ENCODE measurements around the gene ACVR1.

ACVR1 gene

DNA sequence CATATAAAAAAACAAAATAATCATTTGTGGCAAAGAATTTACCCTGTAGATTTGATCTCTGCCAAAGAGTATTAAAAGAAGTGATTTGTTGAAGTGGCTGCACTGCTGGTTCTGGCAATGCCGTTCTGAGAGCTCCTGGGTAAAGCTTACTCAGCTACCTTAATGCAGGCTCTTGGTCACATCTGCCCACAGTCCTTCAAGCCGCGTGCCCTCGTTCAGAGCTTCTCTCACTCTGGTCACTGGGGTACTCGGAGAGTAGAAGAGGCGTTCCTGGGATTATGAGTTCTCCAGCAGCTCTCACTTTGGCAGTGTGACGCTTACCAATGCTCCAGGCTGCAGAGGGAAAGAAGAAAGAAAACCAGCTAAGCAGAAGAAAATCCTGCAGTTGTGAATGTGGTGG lies 57.9 kb downstream of the ACVR1 start:
- Histone ChIP-seq H3K4me3 (ENCODE audit: low read depth, low read length) (no peak overlapping the region), H3K27ac (no peak overlapping the region), H3K27me3 (ENCODE audit: insufficient read depth, low read depth, severe bottlenecking) (no peaks in the 10 kb centered on the region), H3K9me3 (ENCODE audit: severe bottlenecking) (no peaks in the 10 kb centered on the region), H3K36me3 (peaks cover 2% of the 10 kb centered on the region; the same call in 1 of the 2 replicates)
- DNase-seq, result no peak
- TF ChIP-seq, protein P1, sequence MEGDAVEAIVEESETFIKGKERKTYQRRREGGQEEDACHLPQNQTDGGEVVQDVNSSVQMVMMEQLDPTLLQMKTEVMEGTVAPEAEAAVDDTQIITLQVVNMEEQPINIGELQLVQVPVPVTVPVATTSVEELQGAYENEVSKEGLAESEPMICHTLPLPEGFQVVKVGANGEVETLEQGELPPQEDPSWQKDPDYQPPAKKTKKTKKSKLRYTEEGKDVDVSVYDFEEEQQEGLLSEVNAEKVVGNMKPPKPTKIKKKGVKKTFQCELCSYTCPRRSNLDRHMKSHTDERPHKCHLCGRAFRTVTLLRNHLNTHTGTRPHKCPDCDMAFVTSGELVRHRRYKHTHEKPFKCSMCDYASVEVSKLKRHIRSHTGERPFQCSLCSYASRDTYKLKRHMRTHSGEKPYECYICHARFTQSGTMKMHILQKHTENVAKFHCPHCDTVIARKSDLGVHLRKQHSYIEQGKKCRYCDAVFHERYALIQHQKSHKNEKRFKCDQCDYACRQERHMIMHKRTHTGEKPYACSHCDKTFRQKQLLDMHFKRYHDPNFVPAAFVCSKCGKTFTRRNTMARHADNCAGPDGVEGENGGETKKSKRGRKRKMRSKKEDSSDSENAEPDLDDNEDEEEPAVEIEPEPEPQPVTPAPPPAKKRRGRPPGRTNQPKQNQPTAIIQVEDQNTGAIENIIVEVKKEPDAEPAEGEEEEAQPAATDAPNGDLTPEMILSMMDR (IDR thresholded peaks at IDR 0.05; ENCODE audit: low read depth, low read length), result no peak

DNA sequence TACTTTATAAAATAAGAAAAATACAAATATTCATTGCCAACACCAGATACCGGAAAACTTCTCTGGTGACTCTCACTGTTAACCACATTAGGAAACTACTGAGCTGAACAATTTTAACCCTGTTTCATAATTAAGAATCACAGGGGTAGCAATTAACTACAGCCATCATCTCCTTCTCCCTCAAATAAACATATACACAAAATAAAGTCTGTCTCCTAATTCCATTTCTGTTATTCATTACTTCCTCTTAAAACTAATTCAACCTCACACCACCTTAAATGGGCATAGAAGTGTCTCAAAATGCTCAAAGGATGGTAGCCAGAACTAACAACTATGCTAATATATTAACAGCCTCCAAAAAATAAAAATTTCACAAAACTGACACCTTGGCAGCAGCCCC lies 60.7 kb downstream of the ACVR1 start:
- Histone ChIP-seq H3K9me3 (ENCODE audit: severe bottlenecking) (no peaks in the 10 kb centered on the region), H3K36me3 (peaks cover 2% of the 10 kb centered on the region; the same call in 1 of the 2 replicates), H3K27me3 (ENCODE audit: insufficient read depth, low read depth, severe bottlenecking) (no peaks in the 10 kb centered on the region), H3K27ac (no peak overlapping the region), H3K4me3 (ENCODE audit: low read depth, low read length) (no peak overlapping the region)
- TF ChIP-seq, protein P1 (IDR thresholded peaks at IDR 0.05; ENCODE audit: low read depth, low read length), result no peak
- DNase-seq, result no peak

- no peak overlapping the region for H3K4me3 ChIP-seq (ENCODE audit: low read depth, low read length)
- TF ChIP-seq, protein P1 (IDR thresholded peaks at IDR 0.05; ENCODE audit: low read depth, low read length), result no peak
These were observed 62.7 kb downstream of the ACVR1 start for GRCh38 chr2:157813467-157813866.

DNA sequence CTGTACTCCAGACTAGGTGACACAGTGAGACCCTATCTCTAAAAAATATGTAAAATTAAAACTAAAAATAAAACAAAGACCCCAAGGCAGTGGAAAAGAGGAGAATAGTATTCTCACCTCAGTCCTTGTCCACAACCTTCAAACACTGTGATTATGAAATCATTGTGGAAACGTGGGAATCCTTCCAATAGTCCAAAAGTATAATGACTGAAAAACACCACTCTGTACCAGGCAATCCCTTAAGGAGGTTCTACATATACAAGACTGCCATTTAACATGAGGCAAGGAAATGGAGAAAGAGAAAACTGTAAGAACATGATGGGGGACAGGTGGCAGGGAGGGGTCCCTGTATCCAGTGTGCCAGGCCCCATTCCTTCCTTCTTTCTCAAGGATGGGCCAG lies 66.1 kb downstream of the ACVR1 start:
- H3K27me3 ChIP-seq (ENCODE audit: insufficient read depth, low read depth, severe bottlenecking), result no peaks in the 10 kb centered on the region

More at GRCh38 chr2:157813467-157813866, 62.7 kb downstream of the ACVR1 start:
- Histone ChIP-seq H3K36me3 (peaks cover 2% of the 10 kb centered on the region; the same call in 1 of the 2 replicates), H3K9me3 (ENCODE audit: severe bottlenecking) (no peaks in the 10 kb centered on the region), H3K27ac (no peak overlapping the region), H3K27me3 (ENCODE audit: insufficient read depth, low read depth, severe bottlenecking) (no peaks in the 10 kb centered on the region)
- DNase-seq, result no peak

DNA sequence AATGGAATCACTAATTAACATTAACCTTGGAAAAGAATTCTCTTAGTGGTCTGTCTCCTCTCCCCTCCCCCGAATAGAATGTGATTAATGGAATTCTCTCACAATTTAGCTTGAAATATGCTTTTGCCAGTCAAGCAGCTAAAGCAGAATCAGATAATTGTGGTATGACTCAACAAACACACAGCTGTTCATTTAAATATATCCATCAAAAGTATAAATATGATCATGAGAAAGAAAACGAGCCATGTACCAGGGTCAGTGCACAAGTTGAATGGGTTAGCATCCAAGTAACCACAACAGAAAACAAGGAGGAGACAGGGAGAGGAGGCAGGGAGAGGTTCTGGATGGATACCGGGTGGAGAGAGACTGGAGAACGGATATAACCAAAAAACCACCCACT lies 66.9 kb downstream of the ACVR1 start:
- H3K27me3 ChIP-seq (ENCODE audit: insufficient read depth, low read depth, severe bottlenecking), result no peaks in the 10 kb centered on the region
- H3K4me3 ChIP-seq (ENCODE audit: low read depth, low read length), result no peak overlapping the region
- no peaks in the 10 kb centered on the region for H3K36me3 ChIP-seq
- no peak for DNase-seq
- H3K9me3 ChIP-seq (ENCODE audit: severe bottlenecking), result no peaks in the 10 kb centered on the region
- H3K27ac ChIP-seq, result no peak overlapping the region
- TF ChIP-seq, protein P1 (IDR thresholded peaks at IDR 0.05; ENCODE audit: low read depth, low read length), result no peak

More for the DNA sequence above, 66.1 kb downstream of the ACVR1 start:
- Histone ChIP-seq H3K36me3 (no peaks in the 10 kb centered on the region), H3K27ac (no peak overlapping the region), H3K4me3 (ENCODE audit: low read depth, low read length) (no peak overlapping the region), H3K9me3 (ENCODE audit: severe bottlenecking) (no peaks in the 10 kb centered on the region)
- TF ChIP-seq, protein P1 (IDR thresholded peaks at IDR 0.05; ENCODE audit: low read depth, low read length), result no peak
- DNase-seq, result no peak

- Histone ChIP-seq H3K27ac (no peak overlapping the region), H3K4me3 (ENCODE audit: low read depth, low read length) (no peak overlapping the region), H3K27me3 (ENCODE audit: insufficient read depth, low read depth, severe bottlenecking) (no peaks in the 10 kb centered on the region), H3K9me3 (ENCODE audit: severe bottlenecking) (no peaks in the 10 kb centered on the region), H3K36me3 (no peaks in the 10 kb centered on the region)
- no peak for DNase-seq
- TF ChIP-seq, protein P1 (IDR thresholded peaks at IDR 0.05; ENCODE audit: low read depth, low read length), result no peak
These were observed 67.7 kb downstream of the ACVR1 start for GRCh38 chr2:157808421-157808820.
